Endodermal cell (in vitro differentiated cells): Measurements from ENCODE around the gene PLXNB3. TPM values are rescaled to one million over a fixed set of nuclear protein-coding genes. Genes with fewer than 3 reads are reported as not detected.

ENCODE experiments used
- DNase-seq: peaks from one replicate; pipeline ENCODE4 v3.0.0-alpha.2; 2017
- H3K27ac ChIP-seq: 2 replicates; pipeline ENCODE4 v1.5.1; 2013; ENCODE audit warnings: mild to moderate bottlenecking, low read depth, low read length, moderate library complexity
- H3K27me3 ChIP-seq: 2 replicates; pipeline ENCODE4 v1.6.1; 2013; ENCODE audit warnings: mild to moderate bottlenecking, low read length, moderate library complexity; ENCODE audit not compliant: insufficient read depth, control insufficient read depth, poor library complexity, severe bottlenecking
- H3K36me3 ChIP-seq: 2 replicates; pipeline ENCODE4 v1.7.0; 2013; ENCODE audit warnings: mild to moderate bottlenecking, low read length, moderate library complexity; ENCODE audit not compliant: control insufficient read depth, insufficient read depth
- H3K4me1 ChIP-seq: one replicate; pipeline ENCODE4 v1.7.0; 2013; ENCODE audit warnings: low read length; ENCODE audit not compliant: control insufficient read depth, insufficient read depth
- H3K4me3 ChIP-seq: 2 replicates; pipeline ENCODE4 v1.5.1; 2013; ENCODE audit warnings: mild to moderate bottlenecking, low read length, moderate library complexity
- H3K9ac ChIP-seq: 2 replicates; pipeline ENCODE4 v1.6.1; 2013; ENCODE audit warnings: mild to moderate bottlenecking, low read length, moderate library complexity; ENCODE audit not compliant: poor library complexity, severe bottlenecking; ENCODE audit errors: extremely low read depth
- H3K9me3 ChIP-seq: 2 replicates; pipeline ENCODE4 v1.6.1; 2013; ENCODE audit warnings: mild to moderate bottlenecking, low read length, moderate library complexity; ENCODE audit not compliant: control insufficient read depth
- H3K27ac Mint-ChIP-seq: 2 replicates; pipeline ENCODE4 v1.8.0; 2020; ENCODE audit warnings: mixed read lengths
- H3K27me3 Mint-ChIP-seq: 2 replicates; pipeline ENCODE4 v1.8.0; 2021; ENCODE audit warnings: mild to moderate bottlenecking, mixed read lengths; ENCODE audit not compliant: insufficient read depth
- H3K36me3 Mint-ChIP-seq: 2 replicates; pipeline ENCODE4 v1.8.0; 2020; ENCODE audit warnings: low read depth, mixed read lengths
- H3K4me1 Mint-ChIP-seq: 2 replicates; pipeline ENCODE4 v1.8.0; 2020; ENCODE audit warnings: mixed read lengths
- H3K4me3 Mint-ChIP-seq: 2 replicates; pipeline ENCODE4 v1.8.0; 2020; ENCODE audit warnings: mild to moderate bottlenecking, moderate library complexity, mixed read lengths
- H3K9me3 Mint-ChIP-seq: 2 replicates; pipeline ENCODE4 v1.8.0; 2020; ENCODE audit warnings: mild to moderate bottlenecking, mixed read lengths
- WGBS, 2 experiments: methylation state at CpG; one replicate each; pipeline versions ENCODE4 v1.1.5 to v1.1.7; 2013; ENCODE audit warnings: missing lambda C conversion rate in 2 of 2, mixed read lengths in 1 of 2; ENCODE audit not compliant: insufficient coverage in 1 of 2, insufficient read length in 1 of 2; 5-methylcytosine and 5-hydroxymethylcytosine counted together
- total RNA-seq, 2 donors: library from RNA; stranded (reverse); fragmentation: NEBNext Ultra II Directional in 1 of 2; extraction: Animal tissue kit (Norgen Biotek cat#: 25700) in 1 of 2; gene quantifications; 2 replicates in 1 of 2; 3 replicates in 1 of 2; pipeline ENCODE4 v1.2.1, GENCODE V29; 2021
- TF ChIP-seq, protein P1 (sequence below): fragments of 200-600 bp; sonication (generic); conservative IDR thresholded peaks from 2 replicates; pipeline ENCODE4 v1.5.0; 2021; ENCODE audit warnings: antibody characterized with exemption, mild to moderate bottlenecking

The PLXNB3 gene
- total RNA-seq, 2 donors from 2014 or later = 1.1 TPM

DNA sequence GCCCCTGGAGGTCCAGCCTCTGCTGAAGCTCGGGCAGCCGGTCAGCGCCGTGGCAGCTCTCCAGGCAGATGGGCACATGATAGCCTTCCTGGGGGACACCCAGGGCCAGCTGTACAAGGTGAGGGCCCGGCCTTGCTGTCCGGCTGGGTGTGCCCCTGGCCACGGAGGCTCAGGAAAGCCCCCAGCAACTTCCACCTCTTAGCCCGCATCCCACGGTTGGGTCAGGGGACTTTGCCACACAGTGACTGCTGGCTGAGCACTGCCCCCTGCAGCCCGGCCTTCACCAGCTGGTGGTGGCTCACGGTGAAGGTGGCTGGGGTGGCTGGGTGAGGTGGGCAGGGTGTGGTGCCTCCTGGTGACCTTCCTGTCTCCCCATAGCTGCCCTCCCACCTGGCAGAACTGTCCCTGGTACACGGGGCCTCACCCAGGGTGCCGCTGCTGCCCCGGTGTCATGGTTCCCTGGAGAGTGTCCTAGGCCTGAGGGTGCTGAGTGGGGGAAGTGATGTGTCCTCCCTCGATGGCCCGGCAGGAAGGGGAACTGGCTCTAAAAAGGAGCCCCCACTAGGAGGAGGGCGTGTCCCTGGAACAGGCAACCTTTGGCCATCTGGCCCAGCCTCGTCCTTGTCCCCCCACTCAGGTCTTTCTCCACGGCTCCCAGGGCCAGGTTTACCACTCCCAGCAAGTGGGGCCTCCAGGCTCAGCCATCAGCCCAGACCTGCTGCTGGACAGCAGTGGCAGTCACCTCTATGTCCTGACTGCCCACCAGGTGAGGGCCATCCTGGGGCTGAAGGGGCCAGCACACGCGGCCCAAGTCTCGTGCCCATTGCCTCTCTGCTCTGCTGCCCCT, 4.5 kb downstream of the PLXNB3 start:
- peak; percentile 56 for DNase-seq
- no peaks in the 10 kb centered on the region for H3K27me3 ChIP-seq
- no peak overlapping the region for H3K27ac Mint-ChIP-seq
- H3K27me3 Mint-ChIP-seq = peaks cover 1% of the 10 kb centered on the region
- H3K9me3 ChIP-seq = no peaks in the 10 kb centered on the region
- WGBS, 2 experiments = 95 to 100% methylated on average over 2 to 19 of the region's 22 CpGs
- H3K27ac ChIP-seq = no peak overlapping the region
- H3K9me3 Mint-ChIP-seq = peaks cover 37% of the 10 kb centered on the region
- H3K4me3 Mint-ChIP-seq = no peak overlapping the region
- H3K9ac ChIP-seq = no peak overlapping the region
- TF ChIP-seq, protein P1, sequence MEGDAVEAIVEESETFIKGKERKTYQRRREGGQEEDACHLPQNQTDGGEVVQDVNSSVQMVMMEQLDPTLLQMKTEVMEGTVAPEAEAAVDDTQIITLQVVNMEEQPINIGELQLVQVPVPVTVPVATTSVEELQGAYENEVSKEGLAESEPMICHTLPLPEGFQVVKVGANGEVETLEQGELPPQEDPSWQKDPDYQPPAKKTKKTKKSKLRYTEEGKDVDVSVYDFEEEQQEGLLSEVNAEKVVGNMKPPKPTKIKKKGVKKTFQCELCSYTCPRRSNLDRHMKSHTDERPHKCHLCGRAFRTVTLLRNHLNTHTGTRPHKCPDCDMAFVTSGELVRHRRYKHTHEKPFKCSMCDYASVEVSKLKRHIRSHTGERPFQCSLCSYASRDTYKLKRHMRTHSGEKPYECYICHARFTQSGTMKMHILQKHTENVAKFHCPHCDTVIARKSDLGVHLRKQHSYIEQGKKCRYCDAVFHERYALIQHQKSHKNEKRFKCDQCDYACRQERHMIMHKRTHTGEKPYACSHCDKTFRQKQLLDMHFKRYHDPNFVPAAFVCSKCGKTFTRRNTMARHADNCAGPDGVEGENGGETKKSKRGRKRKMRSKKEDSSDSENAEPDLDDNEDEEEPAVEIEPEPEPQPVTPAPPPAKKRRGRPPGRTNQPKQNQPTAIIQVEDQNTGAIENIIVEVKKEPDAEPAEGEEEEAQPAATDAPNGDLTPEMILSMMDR = peak; percentile 53
- no peaks in the 10 kb centered on the region for H3K36me3 Mint-ChIP-seq
- H3K4me1 Mint-ChIP-seq = no peaks in the 10 kb centered on the region
- H3K4me3 ChIP-seq = no peak overlapping the region
- H3K36me3 ChIP-seq = no peaks in the 10 kb centered on the region
- no peaks in the 10 kb centered on the region for H3K4me1 ChIP-seq

DNA sequence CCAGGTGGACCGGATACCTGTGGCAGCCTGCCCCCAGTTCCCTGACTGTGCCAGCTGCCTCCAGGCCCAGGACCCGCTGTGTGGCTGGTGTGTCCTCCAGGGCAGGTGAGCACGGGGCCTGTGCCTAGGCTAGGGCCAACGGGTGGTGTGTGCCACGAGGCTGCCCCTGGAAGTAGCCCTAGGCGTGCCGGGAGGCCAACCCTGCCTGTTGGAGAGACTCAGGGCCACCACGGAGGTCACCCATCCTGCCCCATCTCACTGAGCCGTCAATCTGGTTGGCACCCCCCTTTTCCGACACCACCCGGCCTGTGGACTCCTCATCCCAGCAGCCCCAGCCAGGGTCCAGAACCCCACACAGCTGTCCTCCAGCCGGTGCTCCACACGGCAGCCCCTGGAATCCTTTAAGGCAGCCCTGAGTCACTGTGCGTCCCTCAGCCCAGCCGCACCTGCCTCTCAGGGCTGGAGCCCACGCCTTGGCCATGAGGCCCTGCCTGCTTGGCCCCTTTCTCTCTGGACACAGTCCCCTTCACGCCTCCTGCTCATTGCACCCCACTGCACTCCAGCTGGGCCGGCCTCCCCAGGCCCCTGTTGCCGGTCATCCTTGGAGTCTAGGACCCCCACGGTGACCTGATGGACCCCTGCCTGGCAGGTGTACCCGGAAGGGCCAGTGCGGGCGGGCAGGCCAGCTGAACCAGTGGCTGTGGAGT, 5.3 kb downstream of the PLXNB3 start:
- no peak overlapping the region for H3K4me3 Mint-ChIP-seq
- no peaks in the 10 kb centered on the region for H3K4me1 Mint-ChIP-seq
- peaks cover 31% of the 10 kb centered on the region for H3K9me3 Mint-ChIP-seq
- H3K9me3 ChIP-seq = no peaks in the 10 kb centered on the region
- H3K36me3 ChIP-seq = no peaks in the 10 kb centered on the region
- no peaks in the 10 kb centered on the region for H3K27me3 Mint-ChIP-seq
- H3K27me3 ChIP-seq = no peaks in the 10 kb centered on the region
- TF ChIP-seq, protein P1 = no peak
- H3K36me3 Mint-ChIP-seq = no peaks in the 10 kb centered on the region
- WGBS, 2 experiments = 88 to 93% methylated on average over 6 to 23 of the region's 23 CpGs
- no peak overlapping the region for H3K4me3 ChIP-seq
- peak; percentile 29 for DNase-seq
- no peaks in the 10 kb centered on the region for H3K4me1 ChIP-seq
- H3K27ac ChIP-seq = no peak overlapping the region
- no peak overlapping the region for H3K27ac Mint-ChIP-seq
- no peak overlapping the region for H3K9ac ChIP-seq

DNA sequence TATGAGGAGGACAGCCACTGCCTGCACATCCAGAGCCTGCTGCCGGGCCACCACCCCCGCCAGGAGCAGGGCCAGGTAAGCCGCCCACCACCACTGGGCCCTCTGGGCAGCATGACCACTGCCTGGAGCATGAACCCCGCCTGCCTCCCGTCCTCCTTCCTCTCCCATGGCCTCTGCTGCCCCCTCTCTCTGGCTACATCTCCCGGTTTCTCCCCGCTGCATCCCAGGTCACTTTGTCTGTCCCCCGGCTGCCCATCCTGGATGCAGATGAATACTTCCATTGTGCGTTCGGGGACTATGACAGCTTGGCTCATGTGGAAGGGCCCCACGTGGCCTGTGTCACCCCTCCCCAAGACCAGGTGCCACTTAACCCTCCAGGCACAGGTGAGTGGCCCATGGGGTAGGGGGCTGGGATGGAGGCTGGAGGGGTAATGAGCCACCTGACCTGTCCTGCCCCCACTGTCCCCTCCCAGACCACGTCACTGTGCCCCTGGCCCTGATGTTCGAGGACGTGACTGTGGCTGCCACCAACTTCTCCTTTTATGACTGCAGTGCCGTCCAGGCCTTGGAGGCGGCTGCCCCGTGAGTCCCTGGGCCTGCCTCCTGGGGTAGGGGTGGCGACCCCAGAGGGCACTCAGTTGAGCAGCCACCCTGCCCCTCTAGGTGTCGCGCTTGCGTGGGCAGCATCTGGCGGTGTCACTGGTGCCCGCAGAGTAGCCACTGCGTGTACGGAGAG, 6.0 kb downstream of the PLXNB3 start:
- Mint-ChIP-seq H3K27ac (no peak overlapping the region), H3K36me3 (no peaks in the 10 kb centered on the region), H3K4me1 (no peaks in the 10 kb centered on the region), H3K9me3 (peaks cover 31% of the 10 kb centered on the region), H3K4me3 (no peak overlapping the region), H3K27me3 (no peaks in the 10 kb centered on the region)
- no peak overlapping the region for H3K27ac ChIP-seq
- H3K4me3 ChIP-seq = no peak overlapping the region
- H3K27me3 ChIP-seq = no peaks in the 10 kb centered on the region
- 80 to 91% methylated on average over 2 to 24 of the region's 25 CpGs for WGBS, 2 experiments
- H3K9ac ChIP-seq = no peak overlapping the region
- no peaks in the 10 kb centered on the region for H3K36me3 ChIP-seq
- no peaks in the 10 kb centered on the region for H3K9me3 ChIP-seq
- TF ChIP-seq, protein P1 = no peak
- peak; percentile 36 for DNase-seq
- H3K4me1 ChIP-seq = no peaks in the 10 kb centered on the region
